Measurements from ENCODE around the gene NUP98.

The NUP98 gene

DNA sequence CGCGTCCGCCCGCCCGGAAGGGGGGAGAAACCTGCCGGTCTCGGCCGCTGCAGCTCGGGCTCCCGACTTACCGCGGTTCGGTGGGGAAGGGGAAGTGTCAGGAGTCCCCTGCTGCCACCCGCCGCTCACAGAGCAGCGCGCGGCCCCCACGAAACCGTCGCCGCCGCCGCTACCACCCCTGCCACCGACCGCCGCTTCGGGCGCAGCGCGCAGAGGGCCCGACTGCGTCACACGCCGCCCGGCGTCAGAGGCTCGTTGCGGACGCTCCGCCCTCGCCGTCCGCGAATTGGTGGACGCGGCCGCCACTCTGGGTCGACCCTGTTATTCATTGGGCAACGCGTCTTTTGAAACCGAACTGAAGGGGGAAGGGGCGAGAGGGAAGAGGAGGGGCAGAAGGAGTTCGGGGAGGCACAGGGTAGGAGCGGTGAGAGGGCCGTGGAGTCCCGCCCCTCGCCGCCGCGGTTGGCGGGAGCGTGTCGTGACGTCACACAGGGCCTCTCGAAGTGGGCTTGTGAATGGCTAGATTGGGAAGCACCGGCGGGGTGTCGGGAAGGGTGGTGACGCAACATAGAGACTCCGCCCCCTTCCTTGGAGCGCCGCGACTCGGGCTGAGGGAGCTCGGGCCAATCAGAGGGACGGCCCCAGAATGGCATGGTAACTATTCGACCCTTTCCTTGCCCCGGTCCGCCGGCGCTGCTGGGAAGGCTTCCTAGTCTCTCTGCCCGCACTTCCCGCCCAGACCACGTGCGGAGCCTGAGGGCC lies at the start of gene NUP98:
Gene NUP98, minus strand, starts transcription at position 226 of the 762 bp plus-strand sequence. CDS start 15,437 bp downstream, outside the sequence.
- peak; percentile 100 for DNase-seq

DNA sequence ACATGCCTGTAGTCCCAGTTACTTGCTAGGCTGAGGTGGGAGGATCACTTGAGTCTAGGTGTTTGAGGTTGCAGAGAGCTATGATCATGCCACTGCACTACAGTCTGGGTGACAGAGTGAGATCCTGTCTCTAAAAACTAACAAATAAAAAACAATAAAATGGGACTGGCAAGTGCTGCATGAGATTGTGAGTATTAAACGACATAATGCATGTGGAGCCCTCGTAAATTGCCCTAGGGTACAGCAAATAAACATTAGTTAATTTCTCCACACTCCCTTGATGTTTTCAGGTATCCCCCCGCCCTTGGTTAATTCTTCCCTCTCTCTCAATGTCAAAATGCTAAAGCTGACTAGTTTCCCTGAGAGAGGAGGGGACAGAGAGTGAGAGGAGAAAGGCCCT lies 48.3 kb upstream of the NUP98 start:
- no peak for DNase-seq

DNA sequence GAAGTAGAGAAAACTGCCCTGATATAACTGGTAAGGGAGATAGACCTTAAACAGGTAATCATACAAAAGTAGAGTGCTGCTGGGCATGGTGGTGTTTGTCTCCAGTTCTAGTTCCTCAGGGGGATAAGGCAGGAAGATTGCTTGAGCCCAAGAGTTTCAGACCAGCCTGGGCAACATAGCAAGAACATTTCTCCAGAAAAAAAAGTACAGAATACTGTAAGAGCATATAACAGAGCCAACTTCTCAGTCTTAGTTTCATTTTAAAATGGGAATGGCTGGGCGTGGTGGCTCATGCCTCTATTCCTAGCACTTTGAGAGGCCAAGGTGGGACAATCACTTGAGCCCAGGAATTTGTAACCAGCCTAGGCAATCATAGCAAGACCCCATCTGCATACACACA lies 47.9 kb upstream of the NUP98 start:
- DNase-seq: no peak

GRCh38 chr11:3843326-3843725 lies 46.0 kb upstream of the NUP98 start:
- no peak for DNase-seq

DNA sequence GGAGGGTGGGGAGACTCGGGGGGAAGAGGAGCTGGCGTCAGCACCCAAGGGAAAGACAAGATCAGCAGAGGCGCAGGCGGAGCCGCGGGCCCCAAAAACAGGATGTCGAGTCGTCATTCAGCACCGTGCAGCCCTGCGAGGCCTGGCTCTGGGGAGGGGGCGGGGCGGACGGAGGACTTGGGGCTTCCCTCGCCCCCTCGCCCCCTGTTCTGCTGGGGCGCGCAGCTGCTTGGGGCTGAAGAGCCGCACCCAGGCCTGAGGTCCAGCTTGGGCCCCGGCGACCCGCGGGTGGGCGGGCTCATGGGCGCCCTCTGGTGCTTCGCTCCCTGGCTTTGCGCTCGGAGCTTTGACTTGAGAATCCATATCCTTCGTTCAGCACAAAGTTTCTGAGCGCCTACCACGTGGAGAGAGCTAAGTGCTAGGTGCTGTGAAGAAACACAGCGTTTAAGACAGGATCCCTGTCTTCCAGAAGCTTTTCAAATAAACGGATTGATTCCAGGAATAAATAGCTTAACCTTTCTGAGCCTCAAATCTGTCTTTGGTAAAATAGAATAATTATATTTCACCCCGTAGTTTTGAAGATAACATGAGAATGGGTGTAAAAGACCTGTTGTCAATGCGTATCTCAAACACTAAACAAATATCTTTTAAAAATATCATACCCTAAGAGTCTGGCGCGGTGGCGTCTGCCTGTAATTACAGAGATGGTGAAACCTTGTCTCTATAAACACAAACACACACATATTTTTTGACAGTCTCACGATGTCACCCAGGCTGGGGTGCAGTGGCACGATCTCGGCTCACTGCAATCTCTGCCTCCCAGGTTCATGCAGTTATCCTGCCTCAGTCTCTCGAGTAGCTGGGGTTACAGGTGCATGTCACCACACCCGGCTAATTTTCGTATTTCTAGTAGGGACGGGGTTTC lies 44.3 kb upstream of the NUP98 start:
- DNase-seq: peak; percentile 90

- DNase-seq: peak; percentile 93
Measured at GRCh38 chr11:3840870-3841425, 43.6 kb upstream of the NUP98 start, which contains the start of gene RHOG. Gene RHOG, minus strand, starts transcription at chr11:3840959. Its CDS starts 12,821 bp downstream, at chr11:3828138.

- no peak for DNase-seq
Measured at GRCh38 chr11:3840004-3840869, 42.9 kb upstream of the NUP98 start.

GRCh38 chr11:3838504-3838903 lies 41.1 kb upstream of the NUP98 start:
- DNase-seq: no peak

- DNase-seq: peak; percentile 28
Measured at GRCh38 chr11:3837793-3838192, 40.4 kb upstream of the NUP98 start.

DNA sequence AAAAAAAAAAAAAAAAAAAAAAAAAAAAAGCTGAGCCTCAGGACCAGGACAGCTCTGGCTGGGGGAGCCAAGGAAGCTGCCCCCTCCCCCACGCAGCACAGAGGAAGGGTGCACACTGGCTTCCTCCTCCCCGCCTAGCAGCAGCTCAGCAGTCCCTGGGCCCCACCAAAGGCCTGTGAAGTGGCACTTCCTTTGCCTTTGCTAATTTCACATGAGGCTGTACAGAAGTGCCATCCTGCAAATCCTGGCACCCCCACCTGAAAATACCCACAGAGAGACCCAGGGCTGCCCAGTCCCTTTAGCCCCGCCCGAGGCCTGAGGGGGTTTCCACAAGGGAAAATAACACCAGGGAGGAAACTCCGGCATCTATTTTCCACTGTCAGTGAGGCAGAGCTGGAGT lies 39.5 kb upstream of the NUP98 start:
- DNase-seq: no peak

GRCh38 chr11:3835751-3836150 lies 38.4 kb upstream of the NUP98 start:
- DNase-seq: peak; percentile 29

- no peak for DNase-seq
Measured at GRCh38 chr11:3834664-3835461, 37.5 kb upstream of the NUP98 start.

GRCh38 chr11:3834349-3834663 lies 37.0 kb upstream of the NUP98 start:
- DNase-seq: no peak

GRCh38 chr11:3833449-3833848 lies 36.1 kb upstream of the NUP98 start:
- DNase-seq: no peak

- DNase-seq: no peak
Measured at GRCh38 chr11:3832816-3833215, 35.5 kb upstream of the NUP98 start.

DNA sequence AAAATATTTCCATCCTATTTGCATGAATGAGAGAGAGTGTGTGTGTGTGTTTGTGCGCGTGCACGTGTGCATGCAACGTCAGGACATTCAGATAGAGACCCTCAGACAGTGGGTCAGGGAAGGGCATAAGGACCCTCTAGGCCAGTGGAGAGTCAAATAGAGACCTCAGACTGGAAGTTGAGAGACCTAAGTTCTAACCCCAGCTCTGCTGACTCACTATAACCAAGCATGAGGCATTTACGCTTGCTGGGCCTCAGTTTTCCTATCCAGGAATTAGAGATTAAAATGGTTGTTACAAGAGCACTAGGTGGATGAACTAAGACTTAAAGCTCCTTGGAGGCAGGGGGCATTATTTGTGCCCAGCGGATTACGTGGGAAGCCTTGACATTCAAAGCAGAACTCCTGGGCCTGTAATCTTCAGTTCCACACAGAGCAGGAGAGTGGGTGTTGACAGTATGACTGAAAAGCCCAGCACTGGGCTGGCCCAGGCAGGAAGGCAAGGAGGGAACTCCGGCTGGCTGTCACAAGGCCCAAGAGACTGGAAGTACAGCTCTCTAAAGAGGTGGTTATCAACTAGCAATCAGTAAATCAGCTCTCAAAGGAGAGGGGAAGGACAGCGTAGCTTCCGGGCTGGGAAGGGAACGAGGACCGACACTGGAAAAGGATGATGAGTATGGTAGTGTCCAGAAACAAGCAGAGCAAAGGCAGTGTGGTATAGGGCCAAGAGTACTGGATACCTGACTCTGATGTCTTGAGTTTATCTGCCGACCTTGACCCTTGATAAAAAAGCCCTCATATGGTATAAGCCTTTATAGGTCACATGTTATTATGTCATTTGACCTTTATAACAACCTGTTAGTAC lies 34.3 kb upstream of the NUP98 start:
- DNase-seq: no peak

DNA sequence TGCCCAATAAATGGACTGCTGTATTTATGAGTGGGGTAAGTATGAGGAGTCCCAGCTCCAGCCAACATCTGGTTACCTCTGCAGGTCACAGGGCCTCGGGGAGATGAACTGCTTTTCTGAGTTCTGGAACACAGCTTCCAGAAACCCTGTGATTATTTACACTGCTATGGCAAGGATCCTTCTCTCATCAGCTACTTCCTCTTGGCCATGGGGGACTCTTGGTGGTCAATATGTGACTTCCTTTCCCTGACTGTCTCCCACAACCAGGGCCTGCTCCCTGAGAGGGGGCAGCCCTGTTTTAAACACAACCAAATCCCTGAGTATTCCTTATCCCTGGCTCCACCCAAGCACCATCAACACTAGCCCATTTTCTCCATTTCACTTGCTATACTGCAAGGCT lies 33.4 kb upstream of the NUP98 start:
- DNase-seq: no peak

GRCh38 chr11:3830088-3830487 lies 32.7 kb upstream of the NUP98 start:
- DNase-seq: no peak

GRCh38 chr11:3827434-3828186 lies 30.3 kb upstream of the NUP98 start:
- no peak for DNase-seq

GRCh38 chr11:3826721-3827120 lies 29.4 kb upstream of the NUP98 start:
- DNase-seq: no peak

Measured in right hindlimb (tissue), 1 donor.